GM23338 (cell line): Measurements from ENCODE around the gene PCSK5. TPM values are rescaled to one million over a fixed set of nuclear protein-coding genes. Genes with fewer than 3 reads are reported as not detected.

Source experiments
- ATAC-seq: fragments of 200-7000 bp; cut with Tn5 transposase; 3 replicates; pipeline ENCODE4 v1.9.1; 2020
- DNase-seq: peaks from one replicate; pipeline ENCODE4 v3.0.0-alpha.2; 2015; ENCODE audit warnings: low spot score
- H2AFZ ChIP-seq: fragments of 200-600 bp; sonication (generic); 2 replicates; pipeline ENCODE4 v1.8.0; 2016; ENCODE audit warnings: antibody characterized with exemption, mild to moderate bottlenecking, moderate library complexity
- H3F3A ChIP-seq: fragments of 200-600 bp; sonication (generic); replicated peaks from 2 replicates; pipeline ENCODE4 v1.8.0; 2017; ENCODE audit warnings: antibody characterized with exemption, mixed run types, low read depth
- H3K27ac ChIP-seq: fragments of 200-600 bp; sonication (generic); 2 replicates; pipeline ENCODE4 v1.6.1; 2016; ENCODE audit warnings: low read depth
- H3K27me3 ChIP-seq: fragments of 200-600 bp; sonication (generic); 2 replicates; pipeline ENCODE4 v1.8.0; 2016; ENCODE audit warnings: mild to moderate bottlenecking, mixed run types, moderate library complexity; ENCODE audit not compliant: insufficient read depth
- H3K36me3 ChIP-seq: fragments of 200-600 bp; sonication (generic); 2 replicates; pipeline ENCODE4 v1.8.0; 2016; ENCODE audit warnings: mild to moderate bottlenecking; ENCODE audit not compliant: insufficient read depth
- H3K4me1 ChIP-seq: fragments of 200-600 bp; sonication (generic); 2 replicates; pipeline ENCODE4 v1.8.0; 2016; ENCODE audit warnings: mild to moderate bottlenecking, moderate library complexity; ENCODE audit not compliant: insufficient read depth
- H3K4me2 ChIP-seq: fragments of 200-600 bp; sonication (generic); 2 replicates; pipeline ENCODE4 v1.7.1; 2017; ENCODE audit warnings: mixed run types
- H3K4me3 ChIP-seq: fragments of 200-600 bp; sonication (generic); 2 replicates; pipeline ENCODE4 v1.6.1; 2016; ENCODE audit warnings: mixed run types
- H3K79me2 ChIP-seq: fragments of 200-600 bp; sonication (generic); replicated peaks from 2 replicates; pipeline ENCODE4 v1.8.0; 2017; ENCODE audit warnings: mild to moderate bottlenecking; ENCODE audit not compliant: insufficient read depth
- H3K9me2 ChIP-seq: fragments of 200-600 bp; sonication (generic); 2 replicates; pipeline ENCODE4 v1.8.0; 2017; ENCODE audit not compliant: insufficient read depth
- H4K20me1 ChIP-seq: fragments of 200-600 bp; sonication (generic); replicated peaks from 2 replicates; pipeline ENCODE4 v1.8.0; 2017; ENCODE audit warnings: mild to moderate bottlenecking; ENCODE audit not compliant: insufficient read depth
- H3K27ac Mint-ChIP-seq: 2 replicates; pipeline ENCODE4 v1.8.0; 2020; ENCODE audit warnings: inconsistent platforms, mild to moderate bottlenecking, moderate library complexity, mixed read lengths
- H3K27me3 Mint-ChIP-seq: 3 replicates; pipeline ENCODE4 v1.8.0; 2022; ENCODE audit warnings: low read depth, mild to moderate bottlenecking, moderate library complexity, mixed read lengths, inconsistent platforms; ENCODE audit not compliant: insufficient read depth, poor library complexity
- H3K36me3 Mint-ChIP-seq: 3 replicates; pipeline ENCODE4 v1.8.0; 2021; ENCODE audit warnings: low read depth, mild to moderate bottlenecking, inconsistent platforms, moderate library complexity, mixed read lengths
- H3K4me1 Mint-ChIP-seq: 3 replicates; pipeline ENCODE4 v1.8.0; 2020; ENCODE audit warnings: mild to moderate bottlenecking, inconsistent platforms, mixed read lengths
- H3K4me3 Mint-ChIP-seq: 3 replicates; pipeline ENCODE4 v1.8.0; 2021; ENCODE audit warnings: moderate library complexity, mild to moderate bottlenecking, inconsistent platforms, mixed read lengths
- H3K9me3 Mint-ChIP-seq: 3 replicates; pipeline ENCODE4 v1.8.0; 2020; ENCODE audit warnings: moderate library complexity, mild to moderate bottlenecking, inconsistent platforms, mixed read lengths
- CREB1 ChIP-seq: fragments of 250-450 bp; sonication (Bioruptor Pico); IDR thresholded peaks from 2 replicates; pipeline ENCODE4 v1.5.0; 2020; ENCODE audit warnings: low read depth, mild to moderate bottlenecking, moderate library complexity
- EZH2 ChIP-seq: fragments of 200-600 bp; sonication (generic); IDR thresholded peaks from one replicate; pipeline ENCODE4 v1.8.0; 2017; ENCODE audit warnings: antibody characterized with exemption, mild to moderate bottlenecking, low read depth; ENCODE audit not compliant: unreplicated experiment
- EZH2phosphoT487 ChIP-seq: fragments of 200-600 bp; sonication (generic); IDR thresholded peaks from one replicate; pipeline ENCODE4 v1.8.1; 2018; ENCODE audit warnings: antibody characterized with exemption; ENCODE audit not compliant: unreplicated experiment
- JUNB ChIP-seq: IDR thresholded peaks from one replicate; pipeline ENCODE4 v1.6.1; 2016; ENCODE audit warnings: antibody characterized with exemption; ENCODE audit not compliant: unreplicated experiment
- NANOG ChIP-seq: IDR thresholded peaks from 2 replicates; pipeline ENCODE4 v1.6.1; 2016; ENCODE audit warnings: antibody characterized with exemption, borderline replicate concordance
- POLR2AphosphoS5 ChIP-seq: IDR thresholded peaks from 2 replicates; pipeline ENCODE4 v1.6.1; 2016; ENCODE audit warnings: antibody characterized with exemption, low read depth
- STAT1 ChIP-seq: IDR thresholded peaks from one replicate; pipeline ENCODE4 v1.6.1; 2016; ENCODE audit warnings: antibody characterized with exemption; ENCODE audit not compliant: unreplicated experiment
- ZNF114 ChIP-seq: fragments of 250-450 bp; sonication (Bioruptor Pico); IDR thresholded peaks from 2 replicates; pipeline ENCODE4 v1.5.0; 2020; ENCODE audit warnings: mild to moderate bottlenecking, moderate library complexity
- ZNF331 ChIP-seq: fragments of 250-450 bp; sonication (Bioruptor Pico); IDR thresholded peaks from 2 replicates; pipeline ENCODE4 v1.5.0; 2020; ENCODE audit warnings: low read depth, mild to moderate bottlenecking, moderate library complexity
- polyA plus RNA-seq: library from polyadenylated mRNA; unstranded; fragments of >200 nt; fragmentation: Nextera tagmentation; extraction: Ambion mirVana; gene quantifications from 2 replicates; pipeline ENCODE4 v1.2.1, GENCODE V29; 2016
- total RNA-seq: library from RNA; depleted of rRNA; stranded (reverse); fragments of >200 nt; shearing (Covaris generic); gene quantifications from 2 replicates; pipeline ENCODE4 v1.2.3, GENCODE V29; 2014
- TF ChIP-seq, protein P1 (sequence below), 2 experiments: fragments of 200-600 bp in 1 of 2; sonication (generic) in 1 of 2; conservative IDR thresholded peaks; 2 replicates each; pipeline versions ENCODE4 v1.5.1 to v1.6.1; 2016 to 2017; ENCODE audit warnings: antibody characterized with exemption in 2 of 2, low read depth in 2 of 2, mild to moderate bottlenecking in 2 of 2, moderate library complexity in 1 of 2
- TF ChIP-seq, protein P2 (sequence below): fragments of 250-450 bp; sonication (Bioruptor Pico); IDR thresholded peaks from 2 replicates; pipeline ENCODE4 v1.5.0; 2020; ENCODE audit warnings: mild to moderate bottlenecking, moderate library complexity
- TF ChIP-seq, protein P3 (sequence below): IDR thresholded peaks from one replicate; pipeline ENCODE4 v1.6.1; 2018; ENCODE audit warnings: antibody characterized with exemption; ENCODE audit not compliant: unreplicated experiment
- TF ChIP-seq, protein P4 (sequence below): IDR thresholded peaks from 2 replicates; pipeline ENCODE4 v1.6.1; 2016; ENCODE audit warnings: antibody characterized with exemption

PCSK5 gene
- total and polyA plus RNA-seq, 2 experiments from 2014 or later: 12.3 to 34.8 TPM

DNA sequence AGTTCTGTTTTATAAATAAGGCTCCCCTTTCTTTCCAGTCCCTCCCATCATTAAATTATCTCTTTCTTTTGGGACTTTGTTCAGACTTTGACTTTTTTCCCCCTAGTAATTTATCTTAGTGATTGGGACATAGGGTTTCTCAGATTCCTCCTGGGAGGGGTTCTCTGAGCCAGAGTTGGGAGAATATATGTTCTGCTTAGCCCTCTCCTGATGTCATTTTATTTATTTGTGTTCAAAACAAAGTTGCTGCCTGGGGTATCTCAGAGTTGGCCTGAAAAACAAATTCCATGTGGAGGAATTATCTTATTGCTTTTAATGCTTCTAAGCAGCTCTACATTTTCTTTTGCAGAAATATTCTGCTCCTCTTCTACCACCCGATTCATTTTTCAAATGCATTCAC lies 211.0 kb downstream of the PCSK5 start:
- H3K9me3 Mint-ChIP-seq: no peaks in the 10 kb centered on the region
- H3K27me3 Mint-ChIP-seq: no peaks in the 10 kb centered on the region
- ATAC-seq: no peak
- Histone ChIP-seq H3K4me3 (no peak overlapping the region), H3F3A (no peaks in the 10 kb centered on the region), H3K4me2 (no peak overlapping the region), H3K27me3 (no peaks in the 10 kb centered on the region), H3K9me2 (no peaks in the 10 kb centered on the region), H3K4me1 (peaks cover 22% of the 10 kb centered on the region), H3K79me2 (no peaks in the 10 kb centered on the region; the same call in 1 of the 2 replicates), H4K20me1 (0 out of 2 replicates have a peak, but pooled peaks cover 8% of the 10 kb centered on the region), H3K36me3 (peaks cover 3% of the 10 kb centered on the region; the same call in 1 of the 2 replicates), H2AFZ (no peak overlapping the region), H3K27ac (peak overlapping the region; percentile 26; the same call in 1 of the 2 replicates)
- no peak overlapping the region for H3K27ac Mint-ChIP-seq
- H3K4me3 Mint-ChIP-seq: no peak overlapping the region
- TF ChIP-seq ZNF114 (CRISPR knock-in tag) (no peak), EZH2 (no peak), JUNB (no peak), ZNF331 (CRISPR knock-in tag) (no peak), NANOG (no peak), STAT1 (no peak), EZH2phosphoT487 (no peak), CREB1 (CRISPR knock-in tag) (no peak), POLR2AphosphoS5 (no peak)
- TF ChIP-seq, protein P1, sequence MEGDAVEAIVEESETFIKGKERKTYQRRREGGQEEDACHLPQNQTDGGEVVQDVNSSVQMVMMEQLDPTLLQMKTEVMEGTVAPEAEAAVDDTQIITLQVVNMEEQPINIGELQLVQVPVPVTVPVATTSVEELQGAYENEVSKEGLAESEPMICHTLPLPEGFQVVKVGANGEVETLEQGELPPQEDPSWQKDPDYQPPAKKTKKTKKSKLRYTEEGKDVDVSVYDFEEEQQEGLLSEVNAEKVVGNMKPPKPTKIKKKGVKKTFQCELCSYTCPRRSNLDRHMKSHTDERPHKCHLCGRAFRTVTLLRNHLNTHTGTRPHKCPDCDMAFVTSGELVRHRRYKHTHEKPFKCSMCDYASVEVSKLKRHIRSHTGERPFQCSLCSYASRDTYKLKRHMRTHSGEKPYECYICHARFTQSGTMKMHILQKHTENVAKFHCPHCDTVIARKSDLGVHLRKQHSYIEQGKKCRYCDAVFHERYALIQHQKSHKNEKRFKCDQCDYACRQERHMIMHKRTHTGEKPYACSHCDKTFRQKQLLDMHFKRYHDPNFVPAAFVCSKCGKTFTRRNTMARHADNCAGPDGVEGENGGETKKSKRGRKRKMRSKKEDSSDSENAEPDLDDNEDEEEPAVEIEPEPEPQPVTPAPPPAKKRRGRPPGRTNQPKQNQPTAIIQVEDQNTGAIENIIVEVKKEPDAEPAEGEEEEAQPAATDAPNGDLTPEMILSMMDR (conservative IDR thresholded peaks at IDR 0.05; ENCODE audit: low read depth in 2 of 2): no peak
- TF ChIP-seq, protein P2, sequence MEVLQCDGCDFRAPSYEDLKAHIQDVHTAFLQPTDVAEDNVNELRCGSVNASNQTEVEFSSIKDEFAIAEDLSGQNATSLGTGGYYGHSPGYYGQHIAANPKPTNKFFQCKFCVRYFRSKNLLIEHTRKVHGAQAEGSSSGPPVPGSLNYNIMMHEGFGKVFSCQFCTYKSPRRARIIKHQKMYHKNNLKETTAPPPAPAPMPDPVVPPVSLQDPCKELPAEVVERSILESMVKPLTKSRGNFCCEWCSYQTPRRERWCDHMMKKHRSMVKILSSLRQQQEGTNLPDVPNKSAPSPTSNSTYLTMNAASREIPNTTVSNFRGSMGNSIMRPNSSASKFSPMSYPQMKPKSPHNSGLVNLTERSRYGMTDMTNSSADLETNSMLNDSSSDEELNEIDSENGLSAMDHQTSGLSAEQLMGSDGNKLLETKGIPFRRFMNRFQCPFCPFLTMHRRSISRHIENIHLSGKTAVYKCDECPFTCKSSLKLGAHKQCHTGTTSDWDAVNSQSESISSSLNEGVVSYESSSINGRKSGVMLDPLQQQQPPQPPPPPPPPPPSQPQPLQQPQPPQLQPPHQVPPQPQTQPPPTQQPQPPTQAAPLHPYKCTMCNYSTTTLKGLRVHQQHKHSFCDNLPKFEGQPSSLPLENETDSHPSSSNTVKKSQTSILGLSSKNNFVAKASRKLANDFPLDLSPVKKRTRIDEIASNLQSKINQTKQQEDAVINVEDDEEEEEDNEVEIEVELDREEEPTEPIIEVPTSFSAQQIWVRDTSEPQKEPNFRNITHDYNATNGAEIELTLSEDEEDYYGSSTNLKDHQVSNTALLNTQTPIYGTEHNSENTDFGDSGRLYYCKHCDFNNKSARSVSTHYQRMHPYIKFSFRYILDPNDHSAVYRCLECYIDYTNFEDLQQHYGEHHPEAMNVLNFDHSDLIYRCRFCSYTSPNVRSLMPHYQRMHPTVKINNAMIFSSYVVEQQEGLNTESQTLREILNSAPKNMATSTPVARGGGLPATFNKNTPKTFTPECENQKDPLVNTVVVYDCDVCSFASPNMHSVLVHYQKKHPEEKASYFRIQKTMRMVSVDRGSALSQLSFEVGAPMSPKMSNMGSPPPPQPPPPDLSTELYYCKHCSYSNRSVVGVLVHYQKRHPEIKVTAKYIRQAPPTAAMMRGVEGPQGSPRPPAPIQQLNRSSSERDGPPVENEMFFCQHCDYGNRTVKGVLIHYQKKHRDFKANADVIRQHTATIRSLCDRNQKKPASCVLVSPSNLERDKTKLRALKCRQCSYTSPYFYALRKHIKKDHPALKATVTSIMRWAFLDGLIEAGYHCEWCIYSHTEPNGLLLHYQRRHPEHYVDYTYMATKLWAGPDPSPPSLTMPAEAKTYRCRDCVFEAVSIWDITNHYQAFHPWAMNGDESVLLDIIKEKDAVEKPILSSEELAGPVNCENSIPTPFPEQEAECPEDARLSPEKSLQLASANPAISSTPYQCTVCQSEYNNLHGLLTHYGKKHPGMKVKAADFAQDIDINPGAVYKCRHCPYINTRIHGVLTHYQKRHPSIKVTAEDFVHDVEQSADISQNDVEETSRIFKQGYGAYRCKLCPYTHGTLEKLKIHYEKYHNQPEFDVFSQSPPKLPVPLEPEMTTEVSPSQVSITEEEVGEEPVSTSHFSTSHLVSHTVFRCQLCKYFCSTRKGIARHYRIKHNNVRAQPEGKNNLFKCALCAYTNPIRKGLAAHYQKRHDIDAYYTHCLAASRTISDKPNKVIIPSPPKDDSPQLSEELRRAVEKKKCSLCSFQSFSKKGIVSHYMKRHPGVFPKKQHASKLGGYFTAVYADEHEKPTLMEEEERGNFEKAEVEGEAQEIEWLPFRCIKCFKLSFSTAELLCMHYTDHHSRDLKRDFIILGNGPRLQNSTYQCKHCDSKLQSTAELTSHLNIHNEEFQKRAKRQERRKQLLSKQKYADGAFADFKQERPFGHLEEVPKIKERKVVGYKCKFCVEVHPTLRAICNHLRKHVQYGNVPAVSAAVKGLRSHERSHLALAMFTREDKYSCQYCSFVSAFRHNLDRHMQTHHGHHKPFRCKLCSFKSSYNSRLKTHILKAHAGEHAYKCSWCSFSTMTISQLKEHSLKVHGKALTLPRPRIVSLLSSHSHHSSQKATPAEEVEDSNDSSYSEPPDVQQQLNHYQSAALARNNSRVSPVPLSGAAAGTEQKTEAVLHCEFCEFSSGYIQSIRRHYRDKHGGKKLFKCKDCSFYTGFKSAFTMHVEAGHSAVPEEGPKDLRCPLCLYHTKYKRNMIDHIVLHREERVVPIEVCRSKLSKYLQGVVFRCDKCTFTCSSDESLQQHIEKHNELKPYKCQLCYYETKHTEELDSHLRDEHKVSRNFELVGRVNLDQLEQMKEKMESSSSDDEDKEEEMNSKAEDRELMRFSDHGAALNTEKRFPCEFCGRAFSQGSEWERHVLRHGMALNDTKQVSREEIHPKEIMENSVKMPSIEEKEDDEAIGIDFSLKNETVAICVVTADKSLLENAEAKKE (CRISPR knock-in tag): no peak
- TF ChIP-seq, protein P3, sequence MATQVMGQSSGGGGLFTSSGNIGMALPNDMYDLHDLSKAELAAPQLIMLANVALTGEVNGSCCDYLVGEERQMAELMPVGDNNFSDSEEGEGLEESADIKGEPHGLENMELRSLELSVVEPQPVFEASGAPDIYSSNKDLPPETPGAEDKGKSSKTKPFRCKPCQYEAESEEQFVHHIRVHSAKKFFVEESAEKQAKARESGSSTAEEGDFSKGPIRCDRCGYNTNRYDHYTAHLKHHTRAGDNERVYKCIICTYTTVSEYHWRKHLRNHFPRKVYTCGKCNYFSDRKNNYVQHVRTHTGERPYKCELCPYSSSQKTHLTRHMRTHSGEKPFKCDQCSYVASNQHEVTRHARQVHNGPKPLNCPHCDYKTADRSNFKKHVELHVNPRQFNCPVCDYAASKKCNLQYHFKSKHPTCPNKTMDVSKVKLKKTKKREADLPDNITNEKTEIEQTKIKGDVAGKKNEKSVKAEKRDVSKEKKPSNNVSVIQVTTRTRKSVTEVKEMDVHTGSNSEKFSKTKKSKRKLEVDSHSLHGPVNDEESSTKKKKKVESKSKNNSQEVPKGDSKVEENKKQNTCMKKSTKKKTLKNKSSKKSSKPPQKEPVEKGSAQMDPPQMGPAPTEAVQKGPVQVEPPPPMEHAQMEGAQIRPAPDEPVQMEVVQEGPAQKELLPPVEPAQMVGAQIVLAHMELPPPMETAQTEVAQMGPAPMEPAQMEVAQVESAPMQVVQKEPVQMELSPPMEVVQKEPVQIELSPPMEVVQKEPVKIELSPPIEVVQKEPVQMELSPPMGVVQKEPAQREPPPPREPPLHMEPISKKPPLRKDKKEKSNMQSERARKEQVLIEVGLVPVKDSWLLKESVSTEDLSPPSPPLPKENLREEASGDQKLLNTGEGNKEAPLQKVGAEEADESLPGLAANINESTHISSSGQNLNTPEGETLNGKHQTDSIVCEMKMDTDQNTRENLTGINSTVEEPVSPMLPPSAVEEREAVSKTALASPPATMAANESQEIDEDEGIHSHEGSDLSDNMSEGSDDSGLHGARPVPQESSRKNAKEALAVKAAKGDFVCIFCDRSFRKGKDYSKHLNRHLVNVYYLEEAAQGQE: no peak
- TF ChIP-seq, protein P4, sequence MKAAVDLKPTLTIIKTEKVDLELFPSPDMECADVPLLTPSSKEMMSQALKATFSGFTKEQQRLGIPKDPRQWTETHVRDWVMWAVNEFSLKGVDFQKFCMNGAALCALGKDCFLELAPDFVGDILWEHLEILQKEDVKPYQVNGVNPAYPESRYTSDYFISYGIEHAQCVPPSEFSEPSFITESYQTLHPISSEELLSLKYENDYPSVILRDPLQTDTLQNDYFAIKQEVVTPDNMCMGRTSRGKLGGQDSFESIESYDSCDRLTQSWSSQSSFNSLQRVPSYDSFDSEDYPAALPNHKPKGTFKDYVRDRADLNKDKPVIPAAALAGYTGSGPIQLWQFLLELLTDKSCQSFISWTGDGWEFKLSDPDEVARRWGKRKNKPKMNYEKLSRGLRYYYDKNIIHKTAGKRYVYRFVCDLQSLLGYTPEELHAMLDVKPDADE: no peak
- DNase-seq: no peak
- H3K4me1 Mint-ChIP-seq: peaks cover 20% of the 10 kb centered on the region
- H3K36me3 Mint-ChIP-seq: no peaks in the 10 kb centered on the region
